ENCODE results near the gene MAJIN. TPM values are rescaled to one million over a fixed set of nuclear protein-coding genes. Genes with fewer than 3 reads are reported as not detected.
A peak's percentile ranks its signal among the peaks of the same experiment; 100 is the strongest.
"Not testable (repeated sequence)": the region's sequence is repeated elsewhere in the genome, so short reads cannot be mapped to it uniquely, and the experiment has no call there.

MAJIN gene
- total RNA-seq, 1 donor from 2014 or later, result not detected

- Mint-ChIP-seq H3K4me1 (ENCODE audit: low read depth) (peaks cover 5% of the 10 kb centered on the region), H3K27me3 (ENCODE audit: low read depth) (peaks cover 3% of the 10 kb centered on the region), H3K4me3 (ENCODE audit: unreplicated experiment) (no peak overlapping the region), H3K9me3 (ENCODE audit: low read depth) (no peaks in the 10 kb centered on the region), H3K36me3 (ENCODE audit: low read depth) (no peaks in the 10 kb centered on the region), H3K27ac (ENCODE audit: unreplicated experiment) (no peak overlapping the region)
- TF ChIP-seq, protein P1, sequence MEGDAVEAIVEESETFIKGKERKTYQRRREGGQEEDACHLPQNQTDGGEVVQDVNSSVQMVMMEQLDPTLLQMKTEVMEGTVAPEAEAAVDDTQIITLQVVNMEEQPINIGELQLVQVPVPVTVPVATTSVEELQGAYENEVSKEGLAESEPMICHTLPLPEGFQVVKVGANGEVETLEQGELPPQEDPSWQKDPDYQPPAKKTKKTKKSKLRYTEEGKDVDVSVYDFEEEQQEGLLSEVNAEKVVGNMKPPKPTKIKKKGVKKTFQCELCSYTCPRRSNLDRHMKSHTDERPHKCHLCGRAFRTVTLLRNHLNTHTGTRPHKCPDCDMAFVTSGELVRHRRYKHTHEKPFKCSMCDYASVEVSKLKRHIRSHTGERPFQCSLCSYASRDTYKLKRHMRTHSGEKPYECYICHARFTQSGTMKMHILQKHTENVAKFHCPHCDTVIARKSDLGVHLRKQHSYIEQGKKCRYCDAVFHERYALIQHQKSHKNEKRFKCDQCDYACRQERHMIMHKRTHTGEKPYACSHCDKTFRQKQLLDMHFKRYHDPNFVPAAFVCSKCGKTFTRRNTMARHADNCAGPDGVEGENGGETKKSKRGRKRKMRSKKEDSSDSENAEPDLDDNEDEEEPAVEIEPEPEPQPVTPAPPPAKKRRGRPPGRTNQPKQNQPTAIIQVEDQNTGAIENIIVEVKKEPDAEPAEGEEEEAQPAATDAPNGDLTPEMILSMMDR (IDR thresholded peaks at IDR 0.05), result no peak
- no peak for DNase-seq (ENCODE audit: low spot score)
Observed at GRCh38 chr11:64989416-64989815, 17.5 kb upstream of the MAJIN start.

DNA sequence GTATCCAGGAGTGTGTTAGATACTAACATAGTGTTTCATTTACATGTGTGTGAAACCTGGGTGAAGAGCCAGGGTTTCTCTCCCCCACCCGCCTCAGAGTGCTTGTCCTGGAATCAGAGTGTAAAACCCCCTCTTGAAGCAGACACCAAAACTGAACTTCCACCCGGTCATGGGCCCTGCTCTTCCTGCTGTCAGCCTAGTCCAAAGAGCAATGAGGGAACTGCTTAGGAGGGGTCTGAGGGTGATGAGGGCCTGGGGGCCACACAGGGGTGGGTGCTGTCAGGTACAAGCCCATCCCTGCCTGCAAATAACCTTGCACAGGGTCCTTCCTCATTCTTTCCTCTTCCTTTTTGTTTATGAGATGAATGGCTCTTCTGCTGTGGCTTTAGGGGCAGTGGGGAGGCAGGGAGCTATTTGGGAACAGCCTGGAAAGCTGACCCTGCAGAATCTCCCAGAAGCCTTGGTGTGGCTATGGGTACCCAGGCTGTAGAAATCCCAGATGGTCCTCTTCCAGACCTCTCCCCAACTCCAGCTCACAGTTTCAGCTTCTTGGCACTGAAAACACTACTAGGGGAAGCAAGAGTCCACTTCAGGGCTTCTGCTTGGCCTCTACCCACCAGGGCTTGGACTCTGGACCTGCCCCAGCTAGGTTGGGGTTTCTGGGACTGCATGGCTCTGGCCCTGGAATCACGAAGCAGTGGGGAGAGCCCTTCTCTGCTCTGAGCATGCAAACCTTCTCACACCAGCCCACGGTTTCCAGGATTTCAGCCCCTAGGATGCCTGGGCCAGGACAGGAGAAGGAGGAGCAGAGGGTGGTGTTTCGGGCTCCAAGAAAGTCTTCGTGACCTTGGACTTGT is 16.3 kb upstream of the MAJIN start:
- no peak overlapping the region for H3K4me3 Mint-ChIP-seq (ENCODE audit: unreplicated experiment)
- DNase-seq (ENCODE audit: low spot score), result no peak
- H3K4me1 Mint-ChIP-seq (ENCODE audit: low read depth), result peaks cover 5% of the 10 kb centered on the region
- H3K9me3 Mint-ChIP-seq (ENCODE audit: low read depth), result no peaks in the 10 kb centered on the region
- peaks cover 3% of the 10 kb centered on the region for H3K27me3 Mint-ChIP-seq (ENCODE audit: low read depth)
- H3K36me3 Mint-ChIP-seq (ENCODE audit: low read depth), result no peaks in the 10 kb centered on the region
- TF ChIP-seq, protein P1 (IDR thresholded peaks at IDR 0.05), result no peak
- H3K27ac Mint-ChIP-seq (ENCODE audit: unreplicated experiment), result no peak overlapping the region

DNA sequence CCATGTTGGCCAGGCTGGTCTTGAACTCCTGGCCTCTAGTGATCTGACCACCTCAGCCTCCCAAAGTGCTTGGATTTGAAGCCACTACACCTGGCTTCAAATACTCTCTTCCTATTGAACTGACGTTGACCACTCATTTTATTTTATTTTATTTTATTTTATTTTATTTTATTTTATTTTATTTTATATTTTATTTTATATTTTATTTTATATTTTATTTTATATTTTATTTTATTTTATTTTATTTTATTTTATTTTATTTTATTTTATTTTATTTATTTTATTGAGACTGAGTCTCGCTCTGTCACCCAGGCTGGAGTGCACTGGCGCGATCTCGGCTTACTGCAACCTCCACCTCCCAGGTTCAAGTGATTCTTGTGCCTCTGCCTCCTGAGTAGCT is 11.4 kb upstream of the MAJIN start:
- not testable (repeated sequence) for DNase-seq (ENCODE audit: low spot score); H3K9me3 Mint-ChIP-seq (ENCODE audit: low read depth); H3K36me3 Mint-ChIP-seq (ENCODE audit: low read depth); H3K27ac Mint-ChIP-seq (ENCODE audit: unreplicated experiment); H3K4me1 Mint-ChIP-seq (ENCODE audit: low read depth); H3K4me3 Mint-ChIP-seq (ENCODE audit: unreplicated experiment)
- H3K27me3 Mint-ChIP-seq (ENCODE audit: low read depth), result peaks cover 21% of the 10 kb centered on the region

- DNase-seq (ENCODE audit: low spot score), result peak; percentile 60
- Mint-ChIP-seq H3K27me3 (ENCODE audit: low read depth) (peaks cover 8% of the 10 kb centered on the region), H3K4me1 (ENCODE audit: low read depth) (no peaks in the 10 kb centered on the region), H3K4me3 (ENCODE audit: unreplicated experiment) (no peak overlapping the region), H3K36me3 (ENCODE audit: low read depth) (no peaks in the 10 kb centered on the region), H3K27ac (ENCODE audit: unreplicated experiment) (no peak overlapping the region), H3K9me3 (ENCODE audit: low read depth) (no peaks in the 10 kb centered on the region)
- TF ChIP-seq, protein P1 (IDR thresholded peaks at IDR 0.05), result no peak
Observed at GRCh38 chr11:64976651-64977050, 4.7 kb upstream of the MAJIN start.

GRCh38 chr11:64974124-64974523 is 2.2 kb upstream of the MAJIN start:
- peaks cover 8% of the 10 kb centered on the region for H3K4me1 Mint-ChIP-seq (ENCODE audit: low read depth)

More at GRCh38 chr11:64974124-64974523, 2.2 kb upstream of the MAJIN start:
- Mint-ChIP-seq H3K27me3 (ENCODE audit: low read depth) (no peaks in the 10 kb centered on the region), H3K9me3 (ENCODE audit: low read depth) (no peaks in the 10 kb centered on the region), H3K4me3 (ENCODE audit: unreplicated experiment) (no peak overlapping the region), H3K27ac (ENCODE audit: unreplicated experiment) (no peak overlapping the region), H3K36me3 (ENCODE audit: low read depth) (no peaks in the 10 kb centered on the region)
- TF ChIP-seq, protein P1 (IDR thresholded peaks at IDR 0.05), result no peak
- DNase-seq (ENCODE audit: low spot score), result peak; percentile 5
